Measurements from ENCODE around the gene GLB1L2.

GLB1L2 gene

GRCh38 chr11:134401825-134402809 is 70.3 kb downstream of the GLB1L2 start:
- DNase-seq (ENCODE audit: low read depth in 3 of 3, low spot score in 1 of 3): no peak

- DNase-seq (ENCODE audit: low read depth in 3 of 3, low spot score in 1 of 3): no peak
Observed at GRCh38 chr11:134402910-134403309, 71.1 kb downstream of the GLB1L2 start.

- DNase-seq (ENCODE audit: low read depth in 3 of 3, low spot score in 1 of 3): no peak
Observed at GRCh38 chr11:134404575-134405341, 73.0 kb downstream of the GLB1L2 start.

- DNase-seq (ENCODE audit: low read depth in 3 of 3, low spot score in 1 of 3): no peak
Observed at GRCh38 chr11:134405436-134405835, 73.6 kb downstream of the GLB1L2 start.

GRCh38 chr11:134405841-134406240 is 74.1 kb downstream of the GLB1L2 start:
- no peak for DNase-seq (ENCODE audit: low read depth in 3 of 3, low spot score in 1 of 3)

- no peak for DNase-seq (ENCODE audit: low read depth in 3 of 3, low spot score in 1 of 3)
Observed at GRCh38 chr11:134406264-134407185, 74.7 kb downstream of the GLB1L2 start.

GRCh38 chr11:134407321-134407828 is 75.6 kb downstream of the GLB1L2 start:
- DNase-seq (ENCODE audit: low read depth in 3 of 3, low spot score in 1 of 3): no peak

- DNase-seq (ENCODE audit: low read depth in 3 of 3, low spot score in 1 of 3): no peak
Observed at GRCh38 chr11:134407923-134408322, 76.1 kb downstream of the GLB1L2 start.

GRCh38 chr11:134409552-134410429 is 78.0 kb downstream of the GLB1L2 start:
- DNase-seq (ENCODE audit: low read depth in 3 of 3, low spot score in 1 of 3): no peak

- no peak for DNase-seq (ENCODE audit: low read depth in 3 of 3, low spot score in 1 of 3)
Observed at GRCh38 chr11:134410766-134411165, 79.0 kb downstream of the GLB1L2 start.

GRCh38 chr11:134412203-134413042 is 80.6 kb downstream of the GLB1L2 start, which contains the start of gene B3GAT1:
Gene B3GAT1, minus strand, starts transcription at chr11:134412242. Its CDS starts 24,583 bp downstream, at chr11:134387659.
- DNase-seq (ENCODE audit: low read depth in 3 of 3, low spot score in 1 of 3): no peak

- no peak for DNase-seq (ENCODE audit: low read depth in 3 of 3, low spot score in 1 of 3)
Observed at GRCh38 chr11:134413043-134413825, 81.4 kb downstream of the GLB1L2 start.

- DNase-seq (ENCODE audit: low read depth in 3 of 3, low spot score in 1 of 3): no peak
Observed at GRCh38 chr11:134413826-134414731, 82.3 kb downstream of the GLB1L2 start.

- no peak for DNase-seq (ENCODE audit: low read depth in 3 of 3, low spot score in 1 of 3)
Observed at GRCh38 chr11:134414766-134415765, 83.3 kb downstream of the GLB1L2 start.

- no peak for DNase-seq (ENCODE audit: low read depth in 3 of 3, low spot score in 1 of 3)
Observed at GRCh38 chr11:134416726-134417125, 84.9 kb downstream of the GLB1L2 start.
